Tibial nerve (tissue), 4 donors: Measurements from ENCODE around the gene CYP4V2.

Source experiments
- EP300 ChIP-seq, 2 donors: sonication (generic); formaldehyde crosslinking; IDR thresholded peaks; one replicate each; pipeline ENCODE4 v1.6.1; 2017; ENCODE audit warnings: antibody characterized with exemption in 2 of 2, mild to moderate bottlenecking in 1 of 2
- POLR2A ChIP-seq, 2 donors: fragments of 450-650 bp; IDR thresholded peaks; one replicate each; pipeline ENCODE4 v1.6.1; 2017; ENCODE audit warnings: antibody characterized with exemption in 2 of 2, mild to moderate bottlenecking in 2 of 2, moderate library complexity in 2 of 2
- TF ChIP-seq, protein P1 (sequence below), 5 experiments: fragments of 200-600 bp in 3 of 5; fragments of 450-650 bp in 2 of 5; sonication (generic) in 3 of 5; IDR thresholded peaks; one replicate each; pipeline ENCODE4 v1.5.1; 2016 to 2019; ENCODE audit warnings: antibody characterized with exemption in 5 of 5, mild to moderate bottlenecking in 3 of 5, moderate library complexity in 2 of 5

GRCh38 chr4:186169945-186170802 lies 21.2 kb upstream of the CYP4V2 start:
- TF ChIP-seq, protein P1, sequence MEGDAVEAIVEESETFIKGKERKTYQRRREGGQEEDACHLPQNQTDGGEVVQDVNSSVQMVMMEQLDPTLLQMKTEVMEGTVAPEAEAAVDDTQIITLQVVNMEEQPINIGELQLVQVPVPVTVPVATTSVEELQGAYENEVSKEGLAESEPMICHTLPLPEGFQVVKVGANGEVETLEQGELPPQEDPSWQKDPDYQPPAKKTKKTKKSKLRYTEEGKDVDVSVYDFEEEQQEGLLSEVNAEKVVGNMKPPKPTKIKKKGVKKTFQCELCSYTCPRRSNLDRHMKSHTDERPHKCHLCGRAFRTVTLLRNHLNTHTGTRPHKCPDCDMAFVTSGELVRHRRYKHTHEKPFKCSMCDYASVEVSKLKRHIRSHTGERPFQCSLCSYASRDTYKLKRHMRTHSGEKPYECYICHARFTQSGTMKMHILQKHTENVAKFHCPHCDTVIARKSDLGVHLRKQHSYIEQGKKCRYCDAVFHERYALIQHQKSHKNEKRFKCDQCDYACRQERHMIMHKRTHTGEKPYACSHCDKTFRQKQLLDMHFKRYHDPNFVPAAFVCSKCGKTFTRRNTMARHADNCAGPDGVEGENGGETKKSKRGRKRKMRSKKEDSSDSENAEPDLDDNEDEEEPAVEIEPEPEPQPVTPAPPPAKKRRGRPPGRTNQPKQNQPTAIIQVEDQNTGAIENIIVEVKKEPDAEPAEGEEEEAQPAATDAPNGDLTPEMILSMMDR (IDR thresholded peaks at IDR 0.05) = no peak
- TF ChIP-seq POLR2A (IDR thresholded peaks at IDR 0.05) (no peak), EP300 (IDR thresholded peaks at IDR 0.05) (no peak)
